ENCODE data around the gene TMEM79. TPM values are rescaled to one million over a fixed set of nuclear protein-coding genes. Genes with fewer than 3 reads are reported as not detected.

The TMEM79 gene
- total RNA-seq, 1 experiment from 2014 or later = 8.1 TPM

- DNase-seq (ENCODE audit: unreplicated experiment) = no peak
- TF ChIP-seq CTCF (IDR thresholded peaks at IDR 0.05; ENCODE audit: unreplicated experiment) = no peak
- Mint-ChIP-seq H3K36me3 (ENCODE audit: insufficient read depth, unreplicated experiment) (peaks cover 39% of the 10 kb centered on the region), H3K27ac (ENCODE audit: low read depth, unreplicated experiment) (no peak overlapping the region), H3K4me1 (ENCODE audit: insufficient read depth, unreplicated experiment) (peaks cover 39% of the 10 kb centered on the region), H3K4me3 (ENCODE audit: unreplicated experiment) (no peak overlapping the region), H3K9me3 (ENCODE audit: unreplicated experiment) (no peaks in the 10 kb centered on the region), H3K27me3 (ENCODE audit: insufficient read depth, unreplicated experiment) (no peaks in the 10 kb centered on the region)
- intact Hi-C loops (cut with micrococcal nuclease) = no loop called here
- no TSS peak for BruUV-seq (replicated peaks)
- CTCF ChIA-PET = interaction anchor here (0.6 to 3.5 kb wide), 2 partner anchors 18 to 225 kb away, joined by 3 to 19 read pairs; no protein-coding TSS in a partner anchor
- POLR2A ChIA-PET = interaction anchor here (0.6 kb wide), 1 partner anchor 10 kb away, joined by 3 read pairs; no protein-coding TSS in a partner anchor
Observed at GRCh38 chr1:156244126-156244525, 40.0 kb upstream of the TMEM79 start.

- POLR2A ChIA-PET = no interaction called here
- Mint-ChIP-seq H3K36me3 (ENCODE audit: insufficient read depth, unreplicated experiment) (peaks cover 39% of the 10 kb centered on the region), H3K4me1 (ENCODE audit: insufficient read depth, unreplicated experiment) (peaks cover 44% of the 10 kb centered on the region), H3K27ac (ENCODE audit: low read depth, unreplicated experiment) (no peak overlapping the region), H3K4me3 (ENCODE audit: unreplicated experiment) (no peak overlapping the region), H3K9me3 (ENCODE audit: unreplicated experiment) (no peaks in the 10 kb centered on the region), H3K27me3 (ENCODE audit: insufficient read depth, unreplicated experiment) (no peaks in the 10 kb centered on the region)
- no peak for TF ChIP-seq CTCF (IDR thresholded peaks at IDR 0.05; ENCODE audit: unreplicated experiment)
- intact Hi-C loops (cut with micrococcal nuclease) = no loop called here
- CTCF ChIA-PET = no interaction called here
- DNase-seq (ENCODE audit: unreplicated experiment) = no peak
- no TSS peak for BruUV-seq (replicated peaks)
Observed at GRCh38 chr1:156244712-156245111, 39.4 kb upstream of the TMEM79 start.

GRCh38 chr1:156245451-156246232, 38.5 kb upstream of the TMEM79 start:
- no peaks in the 10 kb centered on the region for H3K9me3 Mint-ChIP-seq (ENCODE audit: unreplicated experiment)
- ChIA-PET CTCF (interaction anchor here (1.0 to 1.3 kb wide), 2 partner anchors 41 to 74 kb away, joined by 3 to 6 read pairs; no protein-coding TSS in a partner anchor), POLR2A (interaction anchor here (0.6 to 1.5 kb wide), 4 partner anchors 9 to 118 kb away, joined by 3 to 5 read pairs (median 4); partner anchors contain the start of gene TMEM79)
- no peak for DNase-seq (ENCODE audit: unreplicated experiment)
- BruUV-seq (replicated peaks) = no TSS peak
- no peaks in the 10 kb centered on the region for H3K27me3 Mint-ChIP-seq (ENCODE audit: insufficient read depth, unreplicated experiment)
- no peak overlapping the region for H3K27ac Mint-ChIP-seq (ENCODE audit: low read depth, unreplicated experiment)
- peaks cover 40% of the 10 kb centered on the region for H3K36me3 Mint-ChIP-seq (ENCODE audit: insufficient read depth, unreplicated experiment)
- intact Hi-C loops (cut with micrococcal nuclease) = no loop called here
- H3K4me3 Mint-ChIP-seq (ENCODE audit: unreplicated experiment) = no peak overlapping the region
- no peak for TF ChIP-seq CTCF (IDR thresholded peaks at IDR 0.05; ENCODE audit: unreplicated experiment)
- H3K4me1 Mint-ChIP-seq (ENCODE audit: insufficient read depth, unreplicated experiment) = peaks cover 41% of the 10 kb centered on the region

- no TSS peak for BruUV-seq (replicated peaks)
- H3K4me3 Mint-ChIP-seq (ENCODE audit: unreplicated experiment) = no peak overlapping the region
- POLR2A ChIA-PET = interaction anchor here (0.6 to 3.3 kb wide), 5 partner anchors 10 to 119 kb away, joined by 3 to 8 read pairs (median 4); partner anchors contain the start of gene TMEM79
Observed at GRCh38 chr1:156246241-156246780, 37.8 kb upstream of the TMEM79 start.

More at GRCh38 chr1:156246241-156246780, 37.8 kb upstream of the TMEM79 start:
- CTCF ChIA-PET = interaction anchor here (0.6 to 1.9 kb wide), 4 partner anchors 21 to 149 kb away, joined by 3 to 12 read pairs (median 4); no protein-coding TSS in a partner anchor
- Mint-ChIP-seq H3K9me3 (ENCODE audit: unreplicated experiment) (no peaks in the 10 kb centered on the region), H3K4me1 (ENCODE audit: insufficient read depth, unreplicated experiment) (peaks cover 35% of the 10 kb centered on the region), H3K27me3 (ENCODE audit: insufficient read depth, unreplicated experiment) (no peaks in the 10 kb centered on the region), H3K36me3 (ENCODE audit: insufficient read depth, unreplicated experiment) (peaks cover 43% of the 10 kb centered on the region), H3K27ac (ENCODE audit: low read depth, unreplicated experiment) (no peak overlapping the region)
- intact Hi-C loops (cut with micrococcal nuclease) = no loop called here
- DNase-seq (ENCODE audit: unreplicated experiment) = no peak
- no peak for TF ChIP-seq CTCF (IDR thresholded peaks at IDR 0.05; ENCODE audit: unreplicated experiment)

Data from MCF 10A (cell line).